GM21576 (cell line): ENCODE measurements around the gene THSD8.

Source experiments
- ATAC-seq: cut with Tn5 transposase; IDR thresholded peaks from one replicate; pipeline ENCODE4 v1.9.1; 2021; ENCODE audit warnings: mild to moderate bottlenecking, moderate library complexity; ENCODE audit not compliant: unreplicated experiment

The THSD8 gene

DNA sequence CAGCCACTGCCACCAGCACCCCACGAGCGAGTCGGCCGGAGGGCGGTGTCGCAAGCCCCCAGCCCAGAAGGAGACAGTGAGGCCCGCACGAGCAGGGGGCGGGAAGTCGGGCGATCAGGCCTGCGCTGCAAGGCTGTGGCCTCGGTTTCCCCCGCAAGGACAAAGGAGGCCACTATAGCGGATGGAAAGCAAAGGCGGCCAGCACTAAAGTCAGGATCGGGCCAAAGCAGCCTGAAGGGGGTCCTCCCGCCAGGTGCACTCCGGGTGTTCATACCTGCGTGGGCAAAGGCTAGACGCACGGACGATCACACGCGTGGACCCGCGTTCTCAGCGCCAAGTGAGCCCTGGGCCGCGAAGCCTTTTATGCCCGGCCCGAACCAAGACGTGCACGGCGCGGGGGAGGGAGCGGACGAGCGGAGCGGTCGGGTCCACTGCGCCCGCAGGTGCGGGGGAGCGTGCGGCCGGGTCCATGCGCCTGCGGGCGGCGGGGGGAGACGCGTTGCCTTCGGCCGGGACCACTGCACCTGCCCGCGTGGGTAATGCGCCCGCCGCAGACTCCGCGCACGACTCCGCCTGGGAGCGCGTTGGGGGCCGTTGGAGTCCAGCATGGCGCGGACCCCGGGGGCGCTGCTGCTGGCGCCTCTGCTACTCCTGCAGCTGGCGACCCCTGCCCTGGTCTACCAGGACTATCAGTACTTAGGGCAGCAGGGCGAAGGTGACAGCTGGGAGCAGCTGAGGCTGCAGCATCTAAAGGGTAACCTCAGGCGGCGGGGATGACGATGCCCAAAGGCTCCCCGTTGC lies at the start of gene THSD8, which contains the start of gene PRDX2:
THSD8 (plus strand) TSS at position 604 of the 801 bp plus-strand sequence; CDS start at position 607, 3 bp downstream.
PRDX2 (minus strand) TSS at position 335 of the 801 bp plus-strand sequence. CDS start 539 bp downstream, outside the sequence.
- ATAC-seq: no peak

DNA sequence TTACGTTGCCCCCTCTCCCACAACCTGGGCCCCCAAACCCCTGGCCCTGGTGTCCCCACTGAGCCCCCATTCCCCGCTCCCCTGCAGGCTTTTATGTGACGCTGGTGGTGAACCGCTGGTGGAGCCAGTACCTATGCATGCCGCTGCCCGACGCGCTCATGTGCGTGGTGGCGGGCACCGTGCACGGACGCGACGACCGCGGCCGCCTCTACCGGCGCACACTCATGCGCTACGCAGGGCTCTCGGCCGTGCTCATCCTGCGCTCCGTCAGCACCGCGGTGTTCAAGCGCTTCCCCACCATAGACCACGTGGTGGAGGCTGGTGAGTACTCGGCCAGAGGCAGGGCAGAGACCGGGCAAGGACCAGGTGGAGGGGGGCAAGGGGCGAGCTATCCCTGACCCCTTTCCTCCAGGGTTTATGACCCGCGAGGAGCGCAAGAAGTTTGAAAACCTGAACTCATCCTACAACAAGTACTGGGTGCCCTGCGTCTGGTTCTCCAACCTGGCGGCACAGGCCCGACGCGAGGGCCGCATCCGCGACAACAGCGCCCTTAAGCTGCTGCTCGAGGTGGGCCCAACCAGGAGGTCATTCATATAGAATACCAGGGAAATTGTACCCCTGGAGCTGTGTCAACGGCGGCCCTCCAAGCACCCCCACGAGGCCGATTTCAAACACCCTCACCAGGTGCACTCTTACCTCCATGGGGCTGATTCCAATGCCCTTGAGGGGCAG lies 47.2 kb upstream of the THSD8 start:
- ATAC-seq: no peak

DNA sequence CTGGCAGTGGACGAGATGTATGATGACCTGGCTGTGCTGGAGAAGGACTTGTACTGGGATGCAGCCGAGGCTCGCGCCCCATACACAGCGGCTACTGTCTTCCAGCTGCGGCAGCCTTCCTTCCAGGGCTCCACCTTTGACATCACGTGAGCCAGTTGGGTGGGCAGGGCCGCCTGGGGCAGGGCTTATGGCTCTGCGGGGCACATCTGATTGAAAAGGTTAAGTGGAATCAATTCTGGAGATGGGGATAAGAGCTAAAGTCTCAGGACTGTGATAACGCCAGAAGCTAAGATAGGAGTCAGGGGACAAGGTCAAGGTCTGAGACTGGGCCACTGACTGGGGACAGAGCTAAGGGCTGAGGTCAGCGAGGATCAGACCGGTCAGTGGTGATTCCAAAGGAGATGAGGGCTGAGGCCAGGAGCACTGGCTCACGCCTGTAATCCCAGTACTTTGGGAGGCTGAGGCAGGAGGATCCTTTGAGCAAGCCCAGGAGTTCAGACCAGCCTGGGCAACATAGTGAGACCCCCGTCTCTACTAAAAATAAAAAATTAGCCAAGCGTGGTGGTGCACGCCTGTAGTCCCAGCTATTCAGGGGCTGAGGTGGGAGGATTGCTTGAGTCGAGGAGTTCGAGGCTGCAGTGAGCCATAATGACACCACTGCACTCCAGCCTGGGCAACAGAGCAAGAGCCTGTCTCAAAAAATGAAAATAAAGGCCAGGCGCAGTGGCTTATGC lies 45.6 kb upstream of the THSD8 start:
- ATAC-seq: no peak

DNA sequence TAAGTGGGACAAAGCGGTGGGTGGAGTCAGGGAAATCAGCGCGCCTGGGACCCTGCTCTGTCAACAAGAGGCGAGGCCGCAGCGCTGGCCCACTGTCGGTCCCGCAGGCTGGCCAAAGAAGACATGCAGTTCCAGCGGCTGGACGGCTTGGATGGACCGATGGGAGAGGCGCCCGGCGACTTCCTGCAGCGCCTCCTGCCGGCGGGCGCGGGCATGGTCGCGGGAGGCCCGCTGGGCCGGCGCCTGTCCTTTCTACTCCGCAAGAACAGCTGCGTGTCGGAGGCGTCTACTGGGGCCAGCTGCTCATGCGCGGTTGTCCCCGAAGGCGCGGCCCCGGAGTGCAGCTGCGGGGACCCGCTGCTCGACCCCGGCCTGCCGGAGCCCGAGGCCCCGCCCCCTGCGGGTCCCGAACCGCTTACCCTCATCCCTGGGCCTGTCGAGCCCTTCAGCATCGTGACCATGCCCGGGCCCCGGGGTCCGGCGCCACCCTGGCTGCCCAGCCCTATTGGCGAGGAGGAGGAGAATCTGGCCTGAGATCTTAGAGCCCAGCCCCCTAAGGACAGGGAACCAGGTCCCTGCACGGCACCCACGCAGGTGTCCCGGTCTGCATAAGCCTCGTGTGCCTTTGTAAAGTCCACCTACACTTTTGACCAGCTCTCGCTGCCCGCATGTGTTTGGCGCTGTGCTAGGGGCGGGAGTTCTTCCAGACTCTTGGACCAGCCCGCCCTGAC lies 44.2 kb upstream of the THSD8 start:
- ATAC-seq: no peak

DNA sequence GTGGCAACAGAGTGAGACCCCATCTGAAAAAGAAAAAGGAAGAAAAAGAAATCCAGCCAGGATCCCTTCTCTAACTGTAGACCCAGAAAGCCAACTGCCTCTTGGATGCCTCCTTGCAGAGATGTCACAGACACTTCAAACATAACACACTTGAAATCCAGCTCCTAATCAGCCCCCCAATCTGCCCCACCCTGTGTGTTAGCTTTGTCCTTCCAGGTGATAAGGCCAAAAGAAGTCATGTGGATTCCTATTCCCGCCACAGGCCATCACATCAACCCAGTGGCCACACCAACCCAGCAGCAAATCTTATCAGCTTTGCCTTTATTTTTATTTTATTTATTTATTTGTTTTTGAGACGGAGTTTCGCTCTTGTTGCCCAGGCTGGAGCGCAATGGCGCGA lies 42.2 kb upstream of the THSD8 start:
- no peak for ATAC-seq

DNA sequence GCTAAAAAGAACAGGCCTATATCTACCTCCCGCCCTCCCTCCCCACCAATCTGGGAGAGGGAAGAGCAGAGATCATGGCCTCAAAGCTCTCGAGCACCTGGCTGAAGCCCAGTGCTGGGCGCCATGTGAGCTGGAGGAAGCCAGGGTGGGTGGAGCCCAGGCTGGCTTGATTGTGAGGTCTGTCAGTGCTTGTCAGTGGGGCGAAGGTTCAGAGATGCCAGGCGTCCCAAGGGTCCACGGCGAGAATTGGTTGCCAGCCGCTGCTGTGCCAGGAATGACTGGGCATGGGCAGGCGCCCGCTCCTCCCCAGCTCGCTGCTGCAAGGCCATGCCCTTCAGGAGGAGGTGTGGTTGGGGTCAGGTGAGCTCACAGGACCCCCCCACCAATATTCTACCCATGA lies 38.8 kb upstream of the THSD8 start:
- ATAC-seq: no peak

DNA sequence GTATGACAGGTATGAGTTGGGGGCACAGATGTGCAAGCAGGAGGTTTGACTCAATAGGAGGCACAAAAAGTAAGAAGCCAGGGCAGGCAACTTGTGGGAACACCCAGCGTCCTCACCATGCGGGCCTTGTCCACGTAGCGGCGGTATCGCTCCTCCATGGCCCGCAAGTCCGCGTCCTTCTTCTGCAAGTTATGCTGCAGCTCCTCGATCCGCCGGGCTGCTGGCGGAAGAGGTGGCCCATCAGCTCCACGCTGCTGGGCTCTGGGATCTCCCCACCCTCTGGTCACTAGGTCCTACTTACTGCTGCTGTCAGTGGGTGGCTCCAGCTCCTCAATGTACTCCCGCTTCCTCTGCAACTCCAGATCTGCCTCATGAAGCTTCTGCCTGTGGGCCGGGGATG lies 37.2 kb upstream of the THSD8 start:
- no peak for ATAC-seq

- no peak for ATAC-seq
Measured at GRCh38 chr19:12766051-12766521, 35.8 kb upstream of the THSD8 start.

DNA sequence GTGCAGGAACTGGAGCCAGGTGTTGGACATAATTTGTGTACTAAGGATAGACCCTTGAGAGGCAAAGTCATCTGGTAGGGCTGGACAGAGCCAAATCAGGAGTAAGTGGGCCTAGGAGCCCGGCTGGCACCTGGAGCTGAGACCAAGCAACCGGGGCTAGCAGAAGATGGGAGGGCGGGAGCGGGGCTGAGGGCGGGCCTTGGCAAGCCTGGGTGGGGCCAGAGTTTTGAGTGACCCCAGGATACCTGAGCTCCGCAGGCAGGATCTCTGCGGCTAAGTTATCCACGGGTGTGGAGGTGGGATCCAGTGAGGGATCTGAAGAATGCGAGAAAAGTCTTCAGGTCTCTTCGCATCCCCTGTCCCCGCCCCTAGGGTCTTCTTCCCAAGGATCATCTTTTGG lies 34.7 kb upstream of the THSD8 start:
- no peak for ATAC-seq

DNA sequence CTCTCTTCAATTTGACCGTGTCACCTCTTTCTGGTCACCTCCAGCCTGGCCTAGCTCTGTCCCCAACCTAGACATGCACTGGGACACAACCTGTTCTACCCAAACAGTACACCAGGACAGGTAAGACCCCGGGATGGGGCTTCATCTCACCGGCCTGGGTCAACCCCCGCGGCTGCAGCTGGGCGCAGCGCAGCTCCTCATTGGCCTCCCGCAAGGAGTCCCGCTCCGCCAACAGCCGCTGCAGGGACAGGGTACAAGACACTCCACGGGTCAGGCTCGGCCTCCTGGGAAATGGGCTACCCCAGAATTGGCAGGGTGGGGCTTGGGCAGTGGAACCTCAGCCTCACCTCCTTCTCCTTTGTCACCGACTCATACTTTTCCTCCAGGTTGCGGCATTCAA lies 34.2 kb upstream of the THSD8 start:
- ATAC-seq: no peak

- no peak for ATAC-seq
Measured at GRCh38 chr19:12769689-12770088, 32.2 kb upstream of the THSD8 start.

- no peak for ATAC-seq
Measured at GRCh38 chr19:12770922-12771321, 30.9 kb upstream of the THSD8 start.

- no peak for ATAC-seq
Measured at GRCh38 chr19:12772323-12772722, 29.5 kb upstream of the THSD8 start.

DNA sequence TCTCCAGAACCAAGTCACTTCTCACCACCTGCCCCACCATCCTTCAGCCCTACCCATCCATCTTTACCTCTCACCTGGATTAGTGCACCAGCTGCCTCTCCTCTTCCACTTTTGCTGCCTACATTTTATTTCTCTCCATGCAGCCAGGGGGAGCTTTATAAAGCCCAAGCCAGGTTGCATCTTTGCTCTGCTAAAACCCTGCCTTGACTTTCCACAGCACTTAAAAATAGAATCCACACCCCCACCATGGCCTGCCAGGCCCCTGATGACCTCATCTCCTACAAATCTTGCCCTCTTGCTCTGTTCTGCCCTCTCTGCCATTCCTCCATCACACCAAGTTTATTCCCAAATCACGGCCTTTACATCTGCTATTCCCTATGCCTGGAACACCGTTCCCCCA lies 28.3 kb upstream of the THSD8 start:
- ATAC-seq: no peak

- no peak for ATAC-seq
Measured at GRCh38 chr19:12774588-12775555, 27.0 kb upstream of the THSD8 start, which contains the start of gene HOOK2. HOOK2 (minus strand) TSS chr19:12775552; CDS start chr19:12775449, 103 bp downstream.

GRCh38 chr19:12777217-12778016 lies 24.5 kb upstream of the THSD8 start:
- ATAC-seq: peak; percentile 37

DNA sequence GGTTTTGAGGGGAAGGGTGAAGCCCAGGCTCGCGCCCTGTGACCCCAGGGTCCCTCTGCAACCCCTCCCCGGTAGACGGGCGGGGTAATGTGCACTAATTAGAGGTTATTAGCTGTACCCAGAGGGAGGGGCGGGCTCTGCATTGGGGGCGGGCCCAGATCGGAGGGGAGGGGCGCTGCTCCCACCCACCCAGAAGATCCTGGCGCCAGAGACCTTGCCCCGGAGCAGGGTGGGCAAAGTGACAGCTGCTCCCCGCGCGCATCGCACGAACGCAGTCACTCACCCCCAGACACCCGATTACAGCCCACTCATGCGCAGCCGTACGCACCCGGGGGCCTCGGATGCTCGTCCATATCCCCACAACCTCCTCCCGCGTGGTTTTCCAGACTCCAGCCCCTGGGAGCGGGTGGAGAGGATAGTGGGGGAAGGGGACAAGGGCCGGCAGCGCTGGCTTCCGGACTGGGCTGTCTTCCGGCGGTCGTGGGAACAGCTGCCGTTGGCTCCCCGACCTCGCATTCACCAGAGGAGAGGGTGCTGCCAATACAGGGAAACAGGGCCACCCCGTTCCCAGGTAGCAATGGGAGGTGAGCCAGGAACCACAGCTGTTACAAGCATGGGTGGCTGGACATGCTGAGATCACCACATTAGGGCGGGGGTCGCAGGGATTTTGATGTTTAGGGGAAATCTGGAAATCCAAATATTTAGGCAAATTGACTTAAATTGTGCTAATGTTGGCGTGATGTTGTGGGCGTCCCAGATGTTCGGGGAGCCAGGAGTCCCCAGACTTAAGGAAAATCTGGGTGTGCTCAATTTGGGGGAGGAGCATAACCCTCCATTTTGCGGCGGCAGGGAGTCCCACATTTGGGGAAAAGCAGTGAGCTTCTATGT lies 23.6 kb upstream of the THSD8 start:
- ATAC-seq: no peak

GRCh38 chr19:12778905-12779161 lies 23.0 kb upstream of the THSD8 start:
- ATAC-seq: no peak
